Heart left ventricle (tissue), 16 donors: ENCODE measurements around the gene SLX4IP. TPM values are rescaled to one million over a fixed set of nuclear protein-coding genes. Genes with fewer than 3 reads are reported as not detected.
A peak's percentile ranks its signal among the peaks of the same experiment; 100 is the strongest.

Experiments used
- ATAC-seq, 4 donors: fragments of 200-7000 bp; cut with Tn5 transposase; one replicate each; pipeline ENCODE4 v1.9.1; 2020 to 2022; ENCODE audit warnings: moderate library complexity in 4 of 4, mild to moderate bottlenecking in 3 of 4, moderate number of reproducible peaks in 1 of 4
- DNase-seq, 5 donors: peaks; one replicate each; pipeline ENCODE4 v3.0.0-alpha.2; 2020
- H3K27ac ChIP-seq, 12 donors: fragments of 200-600 bp; sonication (generic) in 4 of 12; one replicate each; pipeline versions ENCODE4 v1.5.0 to v1.8.0; 2016 to 2022; ENCODE audit warnings: mild to moderate bottlenecking in 2 of 12
- H3K27me3 ChIP-seq, 9 donors: fragments of 200-600 bp; sonication (generic) in 2 of 9; one replicate each; pipeline versions ENCODE4 v1.5.1 to v1.8.0; 2016 to 2022; ENCODE audit warnings: mild to moderate bottlenecking in 3 of 9
- H3K36me3 ChIP-seq, 9 donors: fragments of 200-600 bp; sonication (generic) in 2 of 9; one replicate each; pipeline versions ENCODE4 v1.5.0 to v1.8.0; 2018 to 2022; ENCODE audit warnings: mild to moderate bottlenecking in 2 of 9
- H3K4me1 ChIP-seq, 12 donors: fragments of 200-600 bp; sonication (generic) in 4 of 12; one replicate each; pipeline versions ENCODE4 v1.5.0 to v1.8.0; 2016 to 2022; ENCODE audit warnings: mild to moderate bottlenecking in 3 of 12
- H3K4me3 ChIP-seq, 12 donors: fragments of 200-600 bp; sonication (generic) in 4 of 12; one replicate each; pipeline versions ENCODE4 v1.5.0 to v1.8.0; 2017 to 2022; ENCODE audit warnings: mild to moderate bottlenecking in 9 of 12, moderate library complexity in 4 of 12
- H3K9me3 ChIP-seq, 12 donors: fragments of 200-600 bp; sonication (generic) in 4 of 12; one replicate each; pipeline versions ENCODE4 v1.5.0 to v1.8.0; 2016 to 2022; ENCODE audit warnings: mild to moderate bottlenecking in 1 of 12
- POLR2A ChIP-seq, 2 donors: fragments of 450-650 bp; IDR thresholded peaks; one replicate each; pipeline ENCODE4 v1.6.1; 2017; ENCODE audit warnings: antibody characterized with exemption in 2 of 2, mild to moderate bottlenecking in 2 of 2, moderate library complexity in 2 of 2
- WGBS, 4 donors: extraction: QIAGEN DNeasy Blood & Tissue Kit in 2 of 4; methylation state at CpG; one replicate each; pipeline versions ENCODE4 v1.1.5 to v1.1.7; 2013 to 2018; 5-methylcytosine and 5-hydroxymethylcytosine counted together
- intact Hi-C, 10 donors: fragments of 100-400 bp; cut with DNase I; formaldehyde crosslinking; loops; one replicate each; pipeline versions ENCODE4 v1.11.1 to v1.14.2; 2022
- polyA plus RNA-seq, 2 donors: library from polyadenylated mRNA; stranded (reverse); fragments of 200-250 nt; gene quantifications; one replicate each; pipeline ENCODE4 v1.2.3, GENCODE V29; 2013
- total RNA-seq, 9 donors: library from RNA; depleted of rRNA in 2 of 9; stranded (reverse); fragments of >200 nt in 2 of 9; fragmentation: NEBNext Ultra II Directional in 3 of 9; extraction: Animal tissue kit (Norgen Biotek cat#: 25700) in 3 of 9; gene quantifications; one replicate each; pipeline versions ENCODE4 v1.1.0 to v1.2.4, GENCODE V29; 2016 to 2023
- TF ChIP-seq, protein P1 (sequence below), 12 donors: fragments of 200-600 bp; sonication (generic) in 4 of 12; IDR thresholded peaks; one replicate each; pipeline versions ENCODE4 v1.5.0 to v1.8.0; 2018 to 2022; ENCODE audit warnings: antibody characterized with exemption in 12 of 12, mild to moderate bottlenecking in 5 of 12
- donor health status: ischemic (EF 13 %, LVEDD 7.1; RV severe dilation, severe dysfunction).
- donor health status: healthy with polysubstance abuse.
- donor health status: DM: no; HTN: yes; CAD: no.
- donor health status: DM: no; HTN: no; CAD: no.
- donor health status: ischemic (EF 25% LVEDD 6.9; RV normal size, moderate dysfunction).
- donor health status: ischemic (EF 25% LVEDD 5.7; RV mildly dilated, moderate dysfunction).
- donor health status: healthy.
- donor health status: DM: yes; HTN: yes; CAD: no.
- donor health status: ischemic (EF 35%, LVEDD 5.7; RV mildly dilated, moderate dysfunction).
- donor health status: nonischemic (EF 11% LVEDD 7.7; RV severe dilation, severe dysfunction).
- donor health status: DM: yes; HTN: yes; CAD: no.
- donor health status: PGD.
- donor health status: ischemic (EF 29% LVEDD 5.4; RV normal size, mild dysfunction).
- donor health status: nonischemic (EF 23%, LVEDD 6.1; RV moderate dilation, normal function).

Gene SLX4IP
- total and polyA plus RNA-seq, 11 donors: 1.1 to 4.3 (median 2.4) TPM

DNA sequence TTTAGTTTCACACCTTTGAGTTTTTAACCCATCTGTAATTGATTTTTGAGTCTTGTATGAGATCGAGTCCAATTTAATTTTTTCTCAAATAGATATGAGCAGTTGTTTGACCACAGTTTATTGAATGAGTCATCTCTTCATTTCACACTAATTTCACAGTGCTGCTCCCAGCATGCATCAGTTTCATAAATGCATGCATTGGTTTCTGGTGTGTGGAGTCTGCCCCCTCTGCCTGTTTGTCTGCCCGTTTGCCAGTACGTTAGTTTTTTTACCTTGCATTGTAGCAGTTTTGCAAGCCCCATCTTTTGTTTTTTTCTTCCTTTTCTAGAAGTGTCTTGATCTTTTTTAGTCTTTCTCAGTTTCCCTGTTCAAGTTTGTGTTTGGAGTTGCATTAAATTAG lies 11.9 kb downstream of the SLX4IP start:
- H3K9me3 ChIP-seq: no peaks in the 10 kb centered on the region
- WGBS, 4 donors: 66 to 71% (median 67%) methylated on average over 3 of the region's 3 CpGs
- intact Hi-C loops: no loop called here
- peak overlapping the region in 1 of 12 donors; percentile 12 for H3K4me3 ChIP-seq
- DNase-seq (no peak), ATAC-seq (no peak)
- no peak for TF ChIP-seq POLR2A (IDR thresholded peaks at IDR 0.05)
- TF ChIP-seq, protein P1, sequence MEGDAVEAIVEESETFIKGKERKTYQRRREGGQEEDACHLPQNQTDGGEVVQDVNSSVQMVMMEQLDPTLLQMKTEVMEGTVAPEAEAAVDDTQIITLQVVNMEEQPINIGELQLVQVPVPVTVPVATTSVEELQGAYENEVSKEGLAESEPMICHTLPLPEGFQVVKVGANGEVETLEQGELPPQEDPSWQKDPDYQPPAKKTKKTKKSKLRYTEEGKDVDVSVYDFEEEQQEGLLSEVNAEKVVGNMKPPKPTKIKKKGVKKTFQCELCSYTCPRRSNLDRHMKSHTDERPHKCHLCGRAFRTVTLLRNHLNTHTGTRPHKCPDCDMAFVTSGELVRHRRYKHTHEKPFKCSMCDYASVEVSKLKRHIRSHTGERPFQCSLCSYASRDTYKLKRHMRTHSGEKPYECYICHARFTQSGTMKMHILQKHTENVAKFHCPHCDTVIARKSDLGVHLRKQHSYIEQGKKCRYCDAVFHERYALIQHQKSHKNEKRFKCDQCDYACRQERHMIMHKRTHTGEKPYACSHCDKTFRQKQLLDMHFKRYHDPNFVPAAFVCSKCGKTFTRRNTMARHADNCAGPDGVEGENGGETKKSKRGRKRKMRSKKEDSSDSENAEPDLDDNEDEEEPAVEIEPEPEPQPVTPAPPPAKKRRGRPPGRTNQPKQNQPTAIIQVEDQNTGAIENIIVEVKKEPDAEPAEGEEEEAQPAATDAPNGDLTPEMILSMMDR (IDR thresholded peaks at IDR 0.05): no peak
- peak overlapping the region in 1 of 12 donors; percentile 17 for H3K27ac ChIP-seq
- H3K4me1 ChIP-seq: peaks cover 0 to 13% (median 0%) of the 10 kb centered on the region in 12 donors
- H3K36me3 ChIP-seq: no peaks in the 10 kb centered on the region
- H3K27me3 ChIP-seq: no peaks in the 10 kb centered on the region

DNA sequence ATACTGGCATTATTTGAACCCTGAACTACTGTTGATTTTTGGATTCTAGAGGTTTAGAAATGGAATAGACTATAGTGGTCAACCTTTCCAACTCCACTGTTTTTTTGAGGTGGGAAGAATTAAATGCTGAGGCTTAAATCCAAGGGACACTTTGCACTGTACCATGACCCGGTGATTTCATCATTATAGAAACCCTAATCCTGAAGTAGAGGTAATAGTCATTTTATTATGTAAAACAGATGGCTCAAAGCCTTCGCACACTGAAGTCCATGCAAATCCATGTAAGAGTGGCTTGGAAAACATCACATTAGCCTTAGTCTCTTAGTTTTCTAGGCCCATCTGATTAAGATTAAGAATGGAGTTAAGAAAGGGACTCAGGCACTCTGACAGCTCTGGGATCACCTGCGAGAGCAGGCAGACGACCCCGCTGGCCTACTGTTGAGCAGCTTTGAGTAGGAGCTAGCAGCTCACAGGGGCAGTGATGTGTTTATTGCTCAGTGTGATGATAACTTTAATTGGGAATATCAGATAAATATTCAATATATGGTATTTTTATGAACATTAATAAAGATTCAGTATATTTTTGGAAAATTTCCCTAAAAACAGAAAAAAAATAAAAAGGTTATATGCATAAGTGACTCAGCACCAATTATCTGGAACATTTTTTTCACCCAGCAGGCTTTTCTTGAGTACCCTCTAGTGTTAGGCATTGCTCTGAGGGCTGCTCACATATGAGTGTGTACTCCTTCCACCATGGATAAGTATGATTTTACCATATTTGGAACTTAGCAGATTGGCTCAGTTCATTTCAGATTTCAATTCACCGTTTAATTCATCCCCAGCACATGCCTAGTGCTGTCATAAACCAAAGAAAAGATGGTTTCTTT lies 13.4 kb downstream of the SLX4IP start:
- Histone ChIP-seq H3K36me3 (no peaks in the 10 kb centered on the region), H3K27me3 (no peaks in the 10 kb centered on the region), H3K27ac (no peak overlapping the region), H3K4me3 (no peak overlapping the region), H3K4me1 (peaks cover 0 to 21% (median 0%) of the 10 kb centered on the region in 12 donors), H3K9me3 (no peaks in the 10 kb centered on the region)
- WGBS, 4 donors: 96 to 97% (median 97%) methylated on average over 6 of the region's 6 CpGs
- ATAC-seq: no peak
- no peak for DNase-seq
- intact Hi-C loops: no loop called here
- TF ChIP-seq, protein P1 (IDR thresholded peaks at IDR 0.05): no peak
- TF ChIP-seq POLR2A (IDR thresholded peaks at IDR 0.05): no peak

DNA sequence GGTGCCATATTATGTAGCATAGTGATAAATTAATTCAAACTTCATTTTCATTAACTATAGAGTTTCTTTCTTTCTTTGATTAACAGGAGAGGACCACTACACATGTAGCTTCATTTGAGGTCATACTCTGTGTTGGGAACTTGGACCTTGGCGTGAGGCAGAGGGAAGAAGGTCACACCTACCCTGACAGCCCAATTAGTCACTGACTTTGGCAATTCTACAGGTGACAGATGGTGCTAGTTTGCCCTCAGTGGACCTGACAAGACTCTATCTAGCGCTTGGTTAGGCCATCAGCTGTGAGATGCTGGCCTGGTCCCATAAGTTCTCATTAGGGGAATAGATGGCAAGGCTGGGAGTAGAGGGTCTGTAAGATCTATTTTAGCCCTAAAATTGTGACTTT lies 14.2 kb downstream of the SLX4IP start:
- no peaks in the 10 kb centered on the region for H3K9me3 ChIP-seq
- H3K27ac ChIP-seq: no peak overlapping the region
- intact Hi-C loops: no loop called here
- no peak for ATAC-seq
- no peak for DNase-seq
- peaks cover 0 to 29% (median 0%) of the 10 kb centered on the region in 12 donors for H3K4me1 ChIP-seq
- no peaks in the 10 kb centered on the region for H3K27me3 ChIP-seq
- TF ChIP-seq, protein P1 (IDR thresholded peaks at IDR 0.05): no peak
- TF ChIP-seq POLR2A (IDR thresholded peaks at IDR 0.05): no peak
- no peaks in the 10 kb centered on the region for H3K36me3 ChIP-seq
- no peak overlapping the region for H3K4me3 ChIP-seq
- 92 to 96% (median 94%) methylated on average over 2 of the region's 2 CpGs for WGBS, 4 donors

DNA sequence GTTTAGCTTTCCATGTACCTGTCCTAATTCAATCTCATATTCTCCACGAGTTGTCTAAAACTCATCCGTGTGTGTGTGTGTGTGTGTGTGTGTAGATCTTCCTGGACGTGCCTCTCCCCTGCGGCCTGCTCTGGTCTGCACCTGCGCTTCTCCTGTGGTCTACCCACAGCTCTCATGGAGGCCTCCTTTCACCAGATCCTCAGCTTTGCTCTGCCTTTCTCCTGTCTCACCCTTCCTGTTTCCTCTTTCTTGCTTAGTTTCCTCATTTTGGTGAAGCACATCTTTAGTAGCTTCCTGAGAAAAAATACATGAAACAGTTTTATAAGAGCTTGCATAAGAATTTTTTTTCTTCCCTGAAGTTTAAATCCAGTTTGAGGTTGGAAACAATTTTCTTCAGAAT lies 18.1 kb downstream of the SLX4IP start:
- peaks cover 0 to 23% (median 0%) of the 10 kb centered on the region in 12 donors for H3K4me1 ChIP-seq
- no peaks in the 10 kb centered on the region for H3K36me3 ChIP-seq
- intact Hi-C loops: no loop called here
- DNase-seq (peak in 1 of 5 donors; percentile 46), ATAC-seq (peak in 2 of 4 donors; percentile 58 to 68)
- WGBS, 4 donors: 54 to 75% (median 65%) methylated on average over 5 of the region's 5 CpGs
- H3K9me3 ChIP-seq: peaks cover 0 to 12% (median 0%) of the 10 kb centered on the region in 12 donors
- H3K4me3 ChIP-seq: no peak overlapping the region
- TF ChIP-seq, protein P1 (IDR thresholded peaks at IDR 0.05): no peak
- TF ChIP-seq POLR2A (IDR thresholded peaks at IDR 0.05): no peak
- no peaks in the 10 kb centered on the region for H3K27me3 ChIP-seq
- peak overlapping the region in 1 of 12 donors; percentile 72 for H3K27ac ChIP-seq
